Activated T-helper 17 cell treated with anti-CD3 and anti-CD28 coated beads, Interleukin-2, amount 50 U/mL, for 72 hours (primary cell): ENCODE measurements around the gene SLC7A14. TPM values are rescaled to one million over a fixed set of nuclear protein-coding genes. Genes with fewer than 3 reads are reported as not detected.

Source experiments
- ATAC-seq: fragments of 150-1000 bp; cut with Tn5 transposase; replicated peaks from 2 replicates; pipeline ENCODE4 v1.10.0; 2021; ENCODE audit warnings: mild to moderate bottlenecking, moderate library complexity
- H3K27ac Mint-ChIP-seq: one replicate; pipeline ENCODE4 v1.8.0; 2022; ENCODE audit warnings: mixed read lengths
- H3K27me3 Mint-ChIP-seq: one replicate; pipeline ENCODE4 v1.8.0; 2022; ENCODE audit warnings: mixed read lengths
- H3K36me3 Mint-ChIP-seq: one replicate; pipeline ENCODE4 v1.8.0; 2022; ENCODE audit warnings: low read depth, mild to moderate bottlenecking, mixed read lengths
- H3K4me1 Mint-ChIP-seq: one replicate; pipeline ENCODE4 v1.8.0; 2022; ENCODE audit warnings: mixed read lengths
- H3K4me3 Mint-ChIP-seq: one replicate; pipeline ENCODE4 v1.8.0; 2022; ENCODE audit warnings: mild to moderate bottlenecking, mixed read lengths
- H3K9me3 Mint-ChIP-seq: one replicate; pipeline ENCODE4 v1.8.0; 2022; ENCODE audit warnings: mixed read lengths
- total RNA-seq, 2 donors: library from RNA; stranded (reverse); gene quantifications; one replicate each; pipeline ENCODE4 v1.2.3, GENCODE V29; 2022

Gene SLC7A14
- total RNA-seq: not detected

- no peak within 1 kb of the TSS for H3K27ac Mint-ChIP-seq
- H3K27me3 Mint-ChIP-seq: peaks cover 45% of the 10 kb centered on the region
- H3K4me3 Mint-ChIP-seq: no peak within 1 kb of the TSS
- ATAC-seq: no peak
- H3K36me3 Mint-ChIP-seq: no peaks in the 10 kb centered on the region
- no peaks in the 10 kb centered on the region for H3K4me1 Mint-ChIP-seq
- peaks cover 4% of the 10 kb centered on the region for H3K9me3 Mint-ChIP-seq
Measured at GRCh38 chr3:170585937-170586310, at the start of gene SLC7A14. Gene SLC7A14 (minus strand): TSS chr3:170586075. CDS start chr3:170526936, 59,139 bp downstream.

- no peak for ATAC-seq
- H3K27me3 Mint-ChIP-seq: peaks cover 32% of the 10 kb centered on the region
- H3K4me3 Mint-ChIP-seq: no peak overlapping the region
- H3K9me3 Mint-ChIP-seq: no peaks in the 10 kb centered on the region
- H3K4me1 Mint-ChIP-seq: no peaks in the 10 kb centered on the region
- no peaks in the 10 kb centered on the region for H3K36me3 Mint-ChIP-seq
- H3K27ac Mint-ChIP-seq: no peak overlapping the region
Measured at GRCh38 chr3:170635385-170635735, 49.5 kb upstream of the SLC7A14 start.

- peak; percentile 51 for ATAC-seq
Measured at GRCh38 chr3:170634663-170635384, 48.9 kb upstream of the SLC7A14 start.

GRCh38 chr3:170633573-170633972, 47.7 kb upstream of the SLC7A14 start:
- no peak for ATAC-seq
- Mint-ChIP-seq H3K4me3 (no peak overlapping the region), H3K4me1 (no peaks in the 10 kb centered on the region), H3K27ac (no peak overlapping the region), H3K9me3 (no peaks in the 10 kb centered on the region), H3K27me3 (peaks cover 41% of the 10 kb centered on the region), H3K36me3 (no peaks in the 10 kb centered on the region)

More at GRCh38 chr3:170634663-170635384, 48.9 kb upstream of the SLC7A14 start:
- no peak overlapping the region for H3K4me3 Mint-ChIP-seq
- no peaks in the 10 kb centered on the region for H3K36me3 Mint-ChIP-seq
- H3K4me1 Mint-ChIP-seq: no peaks in the 10 kb centered on the region
- no peaks in the 10 kb centered on the region for H3K9me3 Mint-ChIP-seq
- peaks cover 32% of the 10 kb centered on the region for H3K27me3 Mint-ChIP-seq
- no peak overlapping the region for H3K27ac Mint-ChIP-seq

GRCh38 chr3:170632780-170633179, 46.9 kb upstream of the SLC7A14 start:
- Mint-ChIP-seq H3K27ac (no peak overlapping the region), H3K9me3 (no peaks in the 10 kb centered on the region), H3K36me3 (no peaks in the 10 kb centered on the region), H3K27me3 (peaks cover 39% of the 10 kb centered on the region), H3K4me1 (no peaks in the 10 kb centered on the region), H3K4me3 (no peak overlapping the region)
- peak; percentile 83 for ATAC-seq

- Mint-ChIP-seq H3K27ac (no peak overlapping the region), H3K9me3 (no peaks in the 10 kb centered on the region), H3K27me3 (peaks cover 39% of the 10 kb centered on the region), H3K4me3 (no peak overlapping the region), H3K4me1 (no peaks in the 10 kb centered on the region), H3K36me3 (no peaks in the 10 kb centered on the region)
- ATAC-seq: no peak
Measured at GRCh38 chr3:170631755-170632488, 46.0 kb upstream of the SLC7A14 start.

GRCh38 chr3:170623524-170623923, 37.6 kb upstream of the SLC7A14 start:
- Mint-ChIP-seq H3K27ac (no peak overlapping the region), H3K4me1 (no peaks in the 10 kb centered on the region), H3K27me3 (peaks cover 16% of the 10 kb centered on the region), H3K9me3 (peaks cover 4% of the 10 kb centered on the region), H3K4me3 (no peak overlapping the region), H3K36me3 (no peaks in the 10 kb centered on the region)
- ATAC-seq: no peak

GRCh38 chr3:170622369-170623159, 36.7 kb upstream of the SLC7A14 start:
- no peaks in the 10 kb centered on the region for H3K36me3 Mint-ChIP-seq
- no peak for ATAC-seq
- no peaks in the 10 kb centered on the region for H3K4me1 Mint-ChIP-seq

GRCh38 chr3:170621256-170621655, 35.4 kb upstream of the SLC7A14 start:
- H3K4me3 Mint-ChIP-seq: no peak overlapping the region
- H3K36me3 Mint-ChIP-seq: no peaks in the 10 kb centered on the region
- no peak overlapping the region for H3K27ac Mint-ChIP-seq
- peaks cover 4% of the 10 kb centered on the region for H3K9me3 Mint-ChIP-seq
- H3K27me3 Mint-ChIP-seq: peaks cover 14% of the 10 kb centered on the region
- ATAC-seq: no peak
- H3K4me1 Mint-ChIP-seq: no peaks in the 10 kb centered on the region

More at GRCh38 chr3:170622369-170623159, 36.7 kb upstream of the SLC7A14 start:
- Mint-ChIP-seq H3K4me3 (no peak overlapping the region), H3K9me3 (peaks cover 4% of the 10 kb centered on the region), H3K27ac (no peak overlapping the region), H3K27me3 (peaks cover 16% of the 10 kb centered on the region)

GRCh38 chr3:170614214-170614966, 28.5 kb upstream of the SLC7A14 start:
- no peaks in the 10 kb centered on the region for H3K36me3 Mint-ChIP-seq
- no peaks in the 10 kb centered on the region for H3K9me3 Mint-ChIP-seq
- no peaks in the 10 kb centered on the region for H3K4me1 Mint-ChIP-seq
- peaks cover 16% of the 10 kb centered on the region for H3K27me3 Mint-ChIP-seq
- no peak for ATAC-seq
- H3K4me3 Mint-ChIP-seq: no peak overlapping the region
- no peak overlapping the region for H3K27ac Mint-ChIP-seq

- Mint-ChIP-seq H3K27me3 (peaks cover 18% of the 10 kb centered on the region), H3K4me3 (no peak overlapping the region), H3K36me3 (no peaks in the 10 kb centered on the region), H3K4me1 (no peaks in the 10 kb centered on the region), H3K9me3 (no peaks in the 10 kb centered on the region), H3K27ac (no peak overlapping the region)
- ATAC-seq: no peak
Measured at GRCh38 chr3:170611751-170612150, 25.9 kb upstream of the SLC7A14 start.

GRCh38 chr3:170610321-170610884, 24.5 kb upstream of the SLC7A14 start:
- peaks cover 19% of the 10 kb centered on the region for H3K27me3 Mint-ChIP-seq
- ATAC-seq: no peak
- no peaks in the 10 kb centered on the region for H3K9me3 Mint-ChIP-seq
- H3K4me3 Mint-ChIP-seq: no peak overlapping the region
- no peaks in the 10 kb centered on the region for H3K4me1 Mint-ChIP-seq
- no peak overlapping the region for H3K27ac Mint-ChIP-seq
- no peaks in the 10 kb centered on the region for H3K36me3 Mint-ChIP-seq

- no peaks in the 10 kb centered on the region for H3K4me1 Mint-ChIP-seq
- no peak overlapping the region for H3K4me3 Mint-ChIP-seq
- H3K27ac Mint-ChIP-seq: no peak overlapping the region
- peaks cover 21% of the 10 kb centered on the region for H3K27me3 Mint-ChIP-seq
- H3K36me3 Mint-ChIP-seq: no peaks in the 10 kb centered on the region
- H3K9me3 Mint-ChIP-seq: no peaks in the 10 kb centered on the region
- no peak for ATAC-seq
Measured at GRCh38 chr3:170608475-170608874, 22.6 kb upstream of the SLC7A14 start.

- H3K36me3 Mint-ChIP-seq: no peaks in the 10 kb centered on the region
- no peaks in the 10 kb centered on the region for H3K9me3 Mint-ChIP-seq
- H3K27me3 Mint-ChIP-seq: peaks cover 20% of the 10 kb centered on the region
- ATAC-seq: no peak
- H3K27ac Mint-ChIP-seq: no peak overlapping the region
- no peak overlapping the region for H3K4me3 Mint-ChIP-seq
- H3K4me1 Mint-ChIP-seq: no peaks in the 10 kb centered on the region
Measured at GRCh38 chr3:170606675-170607074, 20.8 kb upstream of the SLC7A14 start.
